Uterus (tissue), 4 donors: ENCODE data around the gene IGSF11. TPM values are rescaled to one million over a fixed set of nuclear protein-coding genes. Genes with fewer than 3 reads are reported as not detected.

ENCODE experiments used
- DNase-seq, 2 donors: peaks; one replicate each; pipeline ENCODE4 v3.0.0-alpha.2; 2019 to 2020
- H3K27ac ChIP-seq, 2 donors: fragments of 200-600 bp; sonication (generic); 1 replicate in 1 of 2; 2 replicates in 1 of 2; pipeline ENCODE4 v1.5.1; 2016 to 2018
- H3K27me3 ChIP-seq, 2 donors: fragments of 200-600 bp; sonication (generic); one replicate each; pipeline ENCODE4 v1.5.1; 2018 to 2019; ENCODE audit warnings: control low read depth in 1 of 2
- H3K36me3 ChIP-seq, 2 donors: fragments of 200-600 bp; sonication (generic); one replicate each; pipeline ENCODE4 v1.5.1; 2019; ENCODE audit warnings: control low read depth in 1 of 2
- H3K4me1 ChIP-seq, 2 donors: fragments of 200-600 bp; sonication (generic); one replicate each; pipeline ENCODE4 v1.5.1; 2018 to 2019; ENCODE audit warnings: control low read depth in 1 of 2
- H3K4me3 ChIP-seq, 2 donors: fragments of 200-600 bp; sonication (generic); 1 replicate in 1 of 2; 2 replicates in 1 of 2; pipeline ENCODE4 v1.5.1; 2018 to 2019; ENCODE audit warnings: mild to moderate bottlenecking in 1 of 2
- H3K9me3 ChIP-seq, 2 donors: fragments of 200-600 bp; sonication (generic); one replicate each; pipeline ENCODE4 v1.5.1; 2019; ENCODE audit warnings: control low read depth in 1 of 2
- CTCF ChIP-seq, 4 experiments: fragments of 200-600 bp in 2 of 4; fragments of 450-650 bp in 2 of 4; sonication (generic) in 2 of 4; IDR thresholded peaks; one replicate each; pipeline ENCODE4 v1.5.1; 2016 to 2019; ENCODE audit warnings: antibody characterized with exemption in 4 of 4, mild to moderate bottlenecking in 2 of 4, moderate library complexity in 1 of 4
- POLR2A ChIP-seq, 2 donors: fragments of 450-650 bp; IDR thresholded peaks; one replicate each; pipeline ENCODE4 v1.6.1; 2016; ENCODE audit warnings: antibody characterized with exemption in 2 of 2, mild to moderate bottlenecking in 1 of 2, moderate library complexity in 1 of 2
- intact Hi-C: fragments of 100-400 bp; cut with DNase I; formaldehyde crosslinking; loops from one replicate; pipeline ENCODE4 v1.15.1; 2023; ENCODE audit warnings: low total_unique reads
- total RNA-seq, 4 donors: library from RNA; depleted of rRNA in 3 of 4; stranded (reverse); fragments of >200 nt in 3 of 4; gene quantifications; one replicate each; pipeline versions ENCODE4 v1.1.0 to v1.2.4, GENCODE V29; 2014 to 2023
- donor health status: DM: yes; HTN: yes; CAD: no.

IGSF11 gene
- total RNA-seq, 4 donors from 2014 or later = 1.2 to 4.4 TPM; not detected in 2

- no peaks in the 10 kb centered on the region for H3K36me3 ChIP-seq
- H3K4me3 ChIP-seq = no peak overlapping the region
- TF ChIP-seq CTCF (IDR thresholded peaks at IDR 0.05) = no peak
- TF ChIP-seq POLR2A (IDR thresholded peaks at IDR 0.05) = no peak
- no peak overlapping the region for H3K27ac ChIP-seq
- intact Hi-C loops = no loop called here
- no peaks in the 10 kb centered on the region for H3K27me3 ChIP-seq
- H3K9me3 ChIP-seq = no peaks in the 10 kb centered on the region
- no peaks in the 10 kb centered on the region for H3K4me1 ChIP-seq
- no peak for DNase-seq
Observed at GRCh38 chr3:119063471-119063870, 28.8 kb upstream of the IGSF11 start.

GRCh38 chr3:119062892-119063291, 28.2 kb upstream of the IGSF11 start:
- Histone ChIP-seq H3K4me3 (no peak overlapping the region), H3K9me3 (no peaks in the 10 kb centered on the region), H3K36me3 (no peaks in the 10 kb centered on the region), H3K27me3 (no peaks in the 10 kb centered on the region), H3K27ac (no peak overlapping the region), H3K4me1 (no peaks in the 10 kb centered on the region)
- intact Hi-C loops = no loop called here
- TF ChIP-seq CTCF (IDR thresholded peaks at IDR 0.05) = no peak
- no peak for TF ChIP-seq POLR2A (IDR thresholded peaks at IDR 0.05)
- DNase-seq = no peak

GRCh38 chr3:119044593-119044992, 9.9 kb upstream of the IGSF11 start:
- intact Hi-C loops = no loop called here
- no peaks in the 10 kb centered on the region for H3K4me1 ChIP-seq
- TF ChIP-seq POLR2A (IDR thresholded peaks at IDR 0.05) = no peak
- TF ChIP-seq CTCF (IDR thresholded peaks at IDR 0.05) = no peak
- no peaks in the 10 kb centered on the region for H3K27me3 ChIP-seq
- no peaks in the 10 kb centered on the region for H3K9me3 ChIP-seq
- H3K36me3 ChIP-seq = no peaks in the 10 kb centered on the region
- no peak overlapping the region for H3K27ac ChIP-seq
- no peak overlapping the region for H3K4me3 ChIP-seq
- DNase-seq = no peak

GRCh38 chr3:119042162-119042561, 7.5 kb upstream of the IGSF11 start:
- no peaks in the 10 kb centered on the region for H3K4me1 ChIP-seq
- no peaks in the 10 kb centered on the region for H3K9me3 ChIP-seq
- no peak overlapping the region for H3K27ac ChIP-seq
- no peaks in the 10 kb centered on the region for H3K27me3 ChIP-seq
- no peaks in the 10 kb centered on the region for H3K36me3 ChIP-seq
- intact Hi-C loops = no loop called here
- H3K4me3 ChIP-seq = no peak overlapping the region
- DNase-seq = no peak
- TF ChIP-seq CTCF (IDR thresholded peaks at IDR 0.05) = no peak
- no peak for TF ChIP-seq POLR2A (IDR thresholded peaks at IDR 0.05)

- no peak for DNase-seq
- TF ChIP-seq CTCF (IDR thresholded peaks at IDR 0.05) (peak in 1 of 4 experiments; percentile 33), POLR2A (IDR thresholded peaks at IDR 0.05) (no peak)
- Histone ChIP-seq H3K9me3 (no peaks in the 10 kb centered on the region), H3K36me3 (no peaks in the 10 kb centered on the region), H3K4me3 (peak overlapping the region; percentile 28 to 47), H3K27me3 (peaks cover 0 to 8% of the 10 kb centered on the region in 2 donors), H3K27ac (no peak overlapping the region), H3K4me1 (no peaks in the 10 kb centered on the region)
- intact Hi-C loops = no loop called here
Observed at GRCh38 chr3:119035014-119035346, 334 bp upstream of the IGSF11 start.
